HG02571 (cell line): ENCODE measurements around the gene NCEH1.
A peak's percentile ranks its signal among the peaks of the same experiment; 100 is the strongest.
"Not testable (repeated sequence)": the region's sequence is repeated elsewhere in the genome, so short reads cannot be mapped to it uniquely, and the experiment has no call there.

Experiments
- ATAC-seq: cut with Tn5 transposase; IDR thresholded peaks from one replicate; pipeline ENCODE4 v1.9.1; 2021; ENCODE audit warnings: mild to moderate bottlenecking, moderate library complexity; ENCODE audit not compliant: unreplicated experiment

NCEH1 gene

GRCh38 chr3:172616031-172616461 is 94.8 kb downstream of the NCEH1 start:
- no peak for ATAC-seq

GRCh38 chr3:172615296-172615695 is 95.6 kb downstream of the NCEH1 start:
- no peak for ATAC-seq

- no peak for ATAC-seq
Measured at GRCh38 chr3:172614340-172615274, 96.3 kb downstream of the NCEH1 start.

GRCh38 chr3:172613845-172614244 is 97.0 kb downstream of the NCEH1 start:
- no peak for ATAC-seq

- no peak for ATAC-seq
Measured at GRCh38 chr3:172612871-172613678, 97.8 kb downstream of the NCEH1 start.

- no peak for ATAC-seq
Measured at GRCh38 chr3:172609750-172610149, 101.1 kb downstream of the NCEH1 start.

GRCh38 chr3:172608575-172608974 is 102.3 kb downstream of the NCEH1 start:
- ATAC-seq: no peak

GRCh38 chr3:172607305-172608121 is 103.4 kb downstream of the NCEH1 start:
- no peak for ATAC-seq

- no peak for ATAC-seq
Measured at GRCh38 chr3:172606021-172606420, 104.8 kb downstream of the NCEH1 start.

- ATAC-seq: no peak
Measured at GRCh38 chr3:172604895-172605646, 105.8 kb downstream of the NCEH1 start.

- ATAC-seq: no peak
Measured at GRCh38 chr3:172601066-172601832, 109.6 kb downstream of the NCEH1 start.

- no peak for ATAC-seq
Measured at GRCh38 chr3:172600644-172601065, 110.2 kb downstream of the NCEH1 start.

- ATAC-seq: no peak
Measured at GRCh38 chr3:172598904-172599303, 112.0 kb downstream of the NCEH1 start.

GRCh38 chr3:172596394-172596706 is 114.5 kb downstream of the NCEH1 start:
- no peak for ATAC-seq

- ATAC-seq: peak; percentile 35
Measured at GRCh38 chr3:172595664-172596393, 115.0 kb downstream of the NCEH1 start.

- not testable (repeated sequence) for ATAC-seq
Measured at GRCh38 chr3:172594900-172595663, 115.8 kb downstream of the NCEH1 start.

- ATAC-seq: no peak
Measured at GRCh38 chr3:172592898-172593669, 117.8 kb downstream of the NCEH1 start.
